GM19395 (cell line): ENCODE measurements around the gene CYP2A6.

Experiments
- ATAC-seq: cut with Tn5 transposase; IDR thresholded peaks from one replicate; pipeline ENCODE4 v1.9.1; 2021; ENCODE audit warnings: mild to moderate bottlenecking, moderate library complexity; ENCODE audit not compliant: unreplicated experiment

Gene CYP2A6

GRCh38 chr19:40803857-40804782, 46.1 kb downstream of the CYP2A6 start:
- ATAC-seq: no peak

- ATAC-seq: no peak
Observed at GRCh38 chr19:40803170-40803856, 46.9 kb downstream of the CYP2A6 start.

- no peak for ATAC-seq
Observed at GRCh38 chr19:40802300-40803169, 47.7 kb downstream of the CYP2A6 start.

- no peak for ATAC-seq
Observed at GRCh38 chr19:40801426-40802299, 48.6 kb downstream of the CYP2A6 start.

- ATAC-seq: no peak
Observed at GRCh38 chr19:40800997-40801377, 49.3 kb downstream of the CYP2A6 start.

GRCh38 chr19:40800339-40800996, 49.8 kb downstream of the CYP2A6 start:
- no peak for ATAC-seq

- ATAC-seq: no peak
Observed at GRCh38 chr19:40799558-40800338, 50.5 kb downstream of the CYP2A6 start.

- ATAC-seq: peak; percentile 72
Observed at GRCh38 chr19:40798683-40799557, 51.3 kb downstream of the CYP2A6 start, which contains the start of gene EGLN2. EGLN2 (plus strand) TSS chr19:40799191; CDS start chr19:40800573, 1,382 bp downstream.

GRCh38 chr19:40797963-40798682, 52.1 kb downstream of the CYP2A6 start:
- ATAC-seq: peak; percentile 30

GRCh38 chr19:40797166-40797962, 52.9 kb downstream of the CYP2A6 start:
- no peak for ATAC-seq
